GM23338 (cell line): Measurements from ENCODE around the gene KCNAB3. TPM values are rescaled to one million over a fixed set of nuclear protein-coding genes. Genes with fewer than 3 reads are reported as not detected.

ENCODE experiments used
- ATAC-seq: fragments of 200-7000 bp; cut with Tn5 transposase; 3 replicates; pipeline ENCODE4 v1.9.1; 2020
- DNase-seq: peaks from one replicate; pipeline ENCODE4 v3.0.0-alpha.2; 2015; ENCODE audit warnings: low spot score
- H2AFZ ChIP-seq: fragments of 200-600 bp; sonication (generic); 2 replicates; pipeline ENCODE4 v1.8.0; 2016; ENCODE audit warnings: antibody characterized with exemption, mild to moderate bottlenecking, moderate library complexity
- H3F3A ChIP-seq: fragments of 200-600 bp; sonication (generic); replicated peaks from 2 replicates; pipeline ENCODE4 v1.8.0; 2017; ENCODE audit warnings: antibody characterized with exemption, mixed run types, low read depth
- H3K27ac ChIP-seq: fragments of 200-600 bp; sonication (generic); 2 replicates; pipeline ENCODE4 v1.6.1; 2016; ENCODE audit warnings: low read depth
- H3K27me3 ChIP-seq: fragments of 200-600 bp; sonication (generic); 2 replicates; pipeline ENCODE4 v1.8.0; 2016; ENCODE audit warnings: mild to moderate bottlenecking, mixed run types, moderate library complexity; ENCODE audit not compliant: insufficient read depth
- H3K36me3 ChIP-seq: fragments of 200-600 bp; sonication (generic); 2 replicates; pipeline ENCODE4 v1.8.0; 2016; ENCODE audit warnings: mild to moderate bottlenecking; ENCODE audit not compliant: insufficient read depth
- H3K4me1 ChIP-seq: fragments of 200-600 bp; sonication (generic); 2 replicates; pipeline ENCODE4 v1.8.0; 2016; ENCODE audit warnings: mild to moderate bottlenecking, moderate library complexity; ENCODE audit not compliant: insufficient read depth
- H3K4me2 ChIP-seq: fragments of 200-600 bp; sonication (generic); 2 replicates; pipeline ENCODE4 v1.7.1; 2017; ENCODE audit warnings: mixed run types
- H3K4me3 ChIP-seq: fragments of 200-600 bp; sonication (generic); 2 replicates; pipeline ENCODE4 v1.6.1; 2016; ENCODE audit warnings: mixed run types
- H3K79me2 ChIP-seq: fragments of 200-600 bp; sonication (generic); replicated peaks from 2 replicates; pipeline ENCODE4 v1.8.0; 2017; ENCODE audit warnings: mild to moderate bottlenecking; ENCODE audit not compliant: insufficient read depth
- H3K9me2 ChIP-seq: fragments of 200-600 bp; sonication (generic); 2 replicates; pipeline ENCODE4 v1.8.0; 2017; ENCODE audit not compliant: insufficient read depth
- H4K20me1 ChIP-seq: fragments of 200-600 bp; sonication (generic); replicated peaks from 2 replicates; pipeline ENCODE4 v1.8.0; 2017; ENCODE audit warnings: mild to moderate bottlenecking; ENCODE audit not compliant: insufficient read depth
- H3K27ac Mint-ChIP-seq: 2 replicates; pipeline ENCODE4 v1.8.0; 2020; ENCODE audit warnings: inconsistent platforms, mild to moderate bottlenecking, moderate library complexity, mixed read lengths
- H3K27me3 Mint-ChIP-seq: 3 replicates; pipeline ENCODE4 v1.8.0; 2022; ENCODE audit warnings: low read depth, mild to moderate bottlenecking, moderate library complexity, mixed read lengths, inconsistent platforms; ENCODE audit not compliant: insufficient read depth, poor library complexity
- H3K36me3 Mint-ChIP-seq: 3 replicates; pipeline ENCODE4 v1.8.0; 2021; ENCODE audit warnings: low read depth, mild to moderate bottlenecking, inconsistent platforms, moderate library complexity, mixed read lengths
- H3K4me1 Mint-ChIP-seq: 3 replicates; pipeline ENCODE4 v1.8.0; 2020; ENCODE audit warnings: mild to moderate bottlenecking, inconsistent platforms, mixed read lengths
- H3K4me3 Mint-ChIP-seq: 3 replicates; pipeline ENCODE4 v1.8.0; 2021; ENCODE audit warnings: moderate library complexity, mild to moderate bottlenecking, inconsistent platforms, mixed read lengths
- H3K9me3 Mint-ChIP-seq: 3 replicates; pipeline ENCODE4 v1.8.0; 2020; ENCODE audit warnings: moderate library complexity, mild to moderate bottlenecking, inconsistent platforms, mixed read lengths
- CREB1 ChIP-seq: fragments of 250-450 bp; sonication (Bioruptor Pico); IDR thresholded peaks from 2 replicates; pipeline ENCODE4 v1.5.0; 2020; ENCODE audit warnings: low read depth, mild to moderate bottlenecking, moderate library complexity
- CTCF ChIP-seq, 2 experiments: fragments of 200-600 bp in 1 of 2; sonication (generic) in 1 of 2; conservative IDR thresholded peaks; 2 replicates each; pipeline versions ENCODE4 v1.5.1 to v1.6.1; 2016 to 2017; ENCODE audit warnings: antibody characterized with exemption in 2 of 2, low read depth in 2 of 2, mild to moderate bottlenecking in 2 of 2, moderate library complexity in 1 of 2
- EZH2 ChIP-seq: fragments of 200-600 bp; sonication (generic); IDR thresholded peaks from one replicate; pipeline ENCODE4 v1.8.0; 2017; ENCODE audit warnings: antibody characterized with exemption, mild to moderate bottlenecking, low read depth; ENCODE audit not compliant: unreplicated experiment
- EZH2phosphoT487 ChIP-seq: fragments of 200-600 bp; sonication (generic); IDR thresholded peaks from one replicate; pipeline ENCODE4 v1.8.1; 2018; ENCODE audit warnings: antibody characterized with exemption; ENCODE audit not compliant: unreplicated experiment
- JUNB ChIP-seq: IDR thresholded peaks from one replicate; pipeline ENCODE4 v1.6.1; 2016; ENCODE audit warnings: antibody characterized with exemption; ENCODE audit not compliant: unreplicated experiment
- NANOG ChIP-seq: IDR thresholded peaks from 2 replicates; pipeline ENCODE4 v1.6.1; 2016; ENCODE audit warnings: antibody characterized with exemption, borderline replicate concordance
- POLR2AphosphoS5 ChIP-seq: IDR thresholded peaks from 2 replicates; pipeline ENCODE4 v1.6.1; 2016; ENCODE audit warnings: antibody characterized with exemption, low read depth
- STAT1 ChIP-seq: IDR thresholded peaks from one replicate; pipeline ENCODE4 v1.6.1; 2016; ENCODE audit warnings: antibody characterized with exemption; ENCODE audit not compliant: unreplicated experiment
- ZNF114 ChIP-seq: fragments of 250-450 bp; sonication (Bioruptor Pico); IDR thresholded peaks from 2 replicates; pipeline ENCODE4 v1.5.0; 2020; ENCODE audit warnings: mild to moderate bottlenecking, moderate library complexity
- ZNF331 ChIP-seq: fragments of 250-450 bp; sonication (Bioruptor Pico); IDR thresholded peaks from 2 replicates; pipeline ENCODE4 v1.5.0; 2020; ENCODE audit warnings: low read depth, mild to moderate bottlenecking, moderate library complexity
- ZNF462 ChIP-seq: fragments of 250-450 bp; sonication (Bioruptor Pico); IDR thresholded peaks from 2 replicates; pipeline ENCODE4 v1.5.0; 2020; ENCODE audit warnings: mild to moderate bottlenecking, moderate library complexity
- polyA plus RNA-seq: library from polyadenylated mRNA; unstranded; fragments of >200 nt; fragmentation: Nextera tagmentation; extraction: Ambion mirVana; gene quantifications from 2 replicates; pipeline ENCODE4 v1.2.1, GENCODE V29; 2016
- total RNA-seq: library from RNA; depleted of rRNA; stranded (reverse); fragments of >200 nt; shearing (Covaris generic); gene quantifications from 2 replicates; pipeline ENCODE4 v1.2.3, GENCODE V29; 2014
- TF ChIP-seq, protein P1 (sequence below): IDR thresholded peaks from one replicate; pipeline ENCODE4 v1.6.1; 2018; ENCODE audit warnings: antibody characterized with exemption; ENCODE audit not compliant: unreplicated experiment
- TF ChIP-seq, protein P2 (sequence below): IDR thresholded peaks from 2 replicates; pipeline ENCODE4 v1.6.1; 2016; ENCODE audit warnings: antibody characterized with exemption

KCNAB3 gene
- total and polyA plus RNA-seq, 2 experiments from 2014 or later: 0.45 to 1.0 TPM

- Histone ChIP-seq H3K4me3 (no peak overlapping the region), H3K36me3 (no peaks in the 10 kb centered on the region), H3K4me1 (no peaks in the 10 kb centered on the region), H3K27ac (no peak overlapping the region), H3K9me2 (no peaks in the 10 kb centered on the region), H3F3A (no peaks in the 10 kb centered on the region), H2AFZ (no peak overlapping the region), H3K4me2 (no peak overlapping the region), H3K27me3 (no peaks in the 10 kb centered on the region), H3K79me2 (no peaks in the 10 kb centered on the region), H4K20me1 (no peaks in the 10 kb centered on the region)
- TF ChIP-seq STAT1 (no peak), EZH2phosphoT487 (no peak), NANOG (no peak), ZNF114 (CRISPR knock-in tag) (no peak), EZH2 (no peak), ZNF331 (CRISPR knock-in tag) (no peak), CTCF (conservative IDR thresholded peaks at IDR 0.05; ENCODE audit: low read depth in 2 of 2) (no peak), POLR2AphosphoS5 (no peak), ZNF462 (CRISPR knock-in tag) (no peak), JUNB (no peak), CREB1 (CRISPR knock-in tag) (no peak)
- TF ChIP-seq, protein P1, sequence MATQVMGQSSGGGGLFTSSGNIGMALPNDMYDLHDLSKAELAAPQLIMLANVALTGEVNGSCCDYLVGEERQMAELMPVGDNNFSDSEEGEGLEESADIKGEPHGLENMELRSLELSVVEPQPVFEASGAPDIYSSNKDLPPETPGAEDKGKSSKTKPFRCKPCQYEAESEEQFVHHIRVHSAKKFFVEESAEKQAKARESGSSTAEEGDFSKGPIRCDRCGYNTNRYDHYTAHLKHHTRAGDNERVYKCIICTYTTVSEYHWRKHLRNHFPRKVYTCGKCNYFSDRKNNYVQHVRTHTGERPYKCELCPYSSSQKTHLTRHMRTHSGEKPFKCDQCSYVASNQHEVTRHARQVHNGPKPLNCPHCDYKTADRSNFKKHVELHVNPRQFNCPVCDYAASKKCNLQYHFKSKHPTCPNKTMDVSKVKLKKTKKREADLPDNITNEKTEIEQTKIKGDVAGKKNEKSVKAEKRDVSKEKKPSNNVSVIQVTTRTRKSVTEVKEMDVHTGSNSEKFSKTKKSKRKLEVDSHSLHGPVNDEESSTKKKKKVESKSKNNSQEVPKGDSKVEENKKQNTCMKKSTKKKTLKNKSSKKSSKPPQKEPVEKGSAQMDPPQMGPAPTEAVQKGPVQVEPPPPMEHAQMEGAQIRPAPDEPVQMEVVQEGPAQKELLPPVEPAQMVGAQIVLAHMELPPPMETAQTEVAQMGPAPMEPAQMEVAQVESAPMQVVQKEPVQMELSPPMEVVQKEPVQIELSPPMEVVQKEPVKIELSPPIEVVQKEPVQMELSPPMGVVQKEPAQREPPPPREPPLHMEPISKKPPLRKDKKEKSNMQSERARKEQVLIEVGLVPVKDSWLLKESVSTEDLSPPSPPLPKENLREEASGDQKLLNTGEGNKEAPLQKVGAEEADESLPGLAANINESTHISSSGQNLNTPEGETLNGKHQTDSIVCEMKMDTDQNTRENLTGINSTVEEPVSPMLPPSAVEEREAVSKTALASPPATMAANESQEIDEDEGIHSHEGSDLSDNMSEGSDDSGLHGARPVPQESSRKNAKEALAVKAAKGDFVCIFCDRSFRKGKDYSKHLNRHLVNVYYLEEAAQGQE: no peak
- TF ChIP-seq, protein P2, sequence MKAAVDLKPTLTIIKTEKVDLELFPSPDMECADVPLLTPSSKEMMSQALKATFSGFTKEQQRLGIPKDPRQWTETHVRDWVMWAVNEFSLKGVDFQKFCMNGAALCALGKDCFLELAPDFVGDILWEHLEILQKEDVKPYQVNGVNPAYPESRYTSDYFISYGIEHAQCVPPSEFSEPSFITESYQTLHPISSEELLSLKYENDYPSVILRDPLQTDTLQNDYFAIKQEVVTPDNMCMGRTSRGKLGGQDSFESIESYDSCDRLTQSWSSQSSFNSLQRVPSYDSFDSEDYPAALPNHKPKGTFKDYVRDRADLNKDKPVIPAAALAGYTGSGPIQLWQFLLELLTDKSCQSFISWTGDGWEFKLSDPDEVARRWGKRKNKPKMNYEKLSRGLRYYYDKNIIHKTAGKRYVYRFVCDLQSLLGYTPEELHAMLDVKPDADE: no peak
- Mint-ChIP-seq H3K27me3 (peaks cover 6% of the 10 kb centered on the region), H3K4me1 (no peaks in the 10 kb centered on the region), H3K36me3 (peaks cover 26% of the 10 kb centered on the region), H3K27ac (no peak overlapping the region), H3K4me3 (no peak overlapping the region), H3K9me3 (no peaks in the 10 kb centered on the region)
- ATAC-seq (no peak), DNase-seq (no peak)
These were observed 32.6 kb downstream of the KCNAB3 start for GRCh38 chr17:7897090-7897489.
